Right lobe of liver (tissue), 4 donors: Measurements from ENCODE around the gene SLC13A4.

Source experiments
- POLR2A ChIP-seq: fragments of 450-650 bp; IDR thresholded peaks from one replicate; pipeline ENCODE4 v1.6.1; 2017; ENCODE audit warnings: antibody characterized with exemption, mild to moderate bottlenecking
- TF ChIP-seq, protein P1 (sequence below), 4 donors: fragments of 200-600 bp in 3 of 4; fragments of 450-650 bp in 1 of 4; IDR thresholded peaks; one replicate each; pipeline versions ENCODE4 v1.5.1 to v1.8.0; 2016 to 2022; ENCODE audit warnings: antibody characterized with exemption in 4 of 4, mild to moderate bottlenecking in 2 of 4
- donor health status: DM: no; HTN: no; CAD: no.
- donor health status: DM: no; HTN: no; CAD: no.
- donor health status: DM: no; HTN: yes; CAD: no.

DNA sequence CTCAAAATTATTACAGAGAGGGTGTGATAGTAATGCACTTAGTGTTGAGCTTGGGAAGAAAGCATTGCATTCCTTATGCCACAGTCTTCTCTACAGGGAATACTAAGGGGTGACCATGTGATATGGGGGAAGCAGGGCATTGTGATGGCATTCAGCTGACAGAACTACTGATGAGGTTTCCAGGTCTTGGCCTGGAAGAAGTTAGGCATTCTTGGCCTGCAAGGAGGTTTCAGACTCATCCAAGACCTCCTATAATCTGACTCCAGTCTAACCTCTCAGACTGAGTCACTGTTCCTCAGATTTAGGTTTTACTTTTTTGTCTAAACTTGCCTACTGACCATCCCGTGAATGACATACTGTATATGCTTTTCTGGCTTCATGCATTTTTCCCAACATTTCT, 57.8 kb downstream of the SLC13A4 start:
- TF ChIP-seq, protein P1, sequence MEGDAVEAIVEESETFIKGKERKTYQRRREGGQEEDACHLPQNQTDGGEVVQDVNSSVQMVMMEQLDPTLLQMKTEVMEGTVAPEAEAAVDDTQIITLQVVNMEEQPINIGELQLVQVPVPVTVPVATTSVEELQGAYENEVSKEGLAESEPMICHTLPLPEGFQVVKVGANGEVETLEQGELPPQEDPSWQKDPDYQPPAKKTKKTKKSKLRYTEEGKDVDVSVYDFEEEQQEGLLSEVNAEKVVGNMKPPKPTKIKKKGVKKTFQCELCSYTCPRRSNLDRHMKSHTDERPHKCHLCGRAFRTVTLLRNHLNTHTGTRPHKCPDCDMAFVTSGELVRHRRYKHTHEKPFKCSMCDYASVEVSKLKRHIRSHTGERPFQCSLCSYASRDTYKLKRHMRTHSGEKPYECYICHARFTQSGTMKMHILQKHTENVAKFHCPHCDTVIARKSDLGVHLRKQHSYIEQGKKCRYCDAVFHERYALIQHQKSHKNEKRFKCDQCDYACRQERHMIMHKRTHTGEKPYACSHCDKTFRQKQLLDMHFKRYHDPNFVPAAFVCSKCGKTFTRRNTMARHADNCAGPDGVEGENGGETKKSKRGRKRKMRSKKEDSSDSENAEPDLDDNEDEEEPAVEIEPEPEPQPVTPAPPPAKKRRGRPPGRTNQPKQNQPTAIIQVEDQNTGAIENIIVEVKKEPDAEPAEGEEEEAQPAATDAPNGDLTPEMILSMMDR (IDR thresholded peaks at IDR 0.05): no peak
- TF ChIP-seq POLR2A: no peak
